ENCODE data around the gene BICD1. TPM values are rescaled to one million over a fixed set of nuclear protein-coding genes. Genes with fewer than 3 reads are reported as not detected.

The BICD1 gene
- total and polyA plus RNA-seq, 7 donors = 0.60 to 16.0 (median 9.4) TPM

DNA sequence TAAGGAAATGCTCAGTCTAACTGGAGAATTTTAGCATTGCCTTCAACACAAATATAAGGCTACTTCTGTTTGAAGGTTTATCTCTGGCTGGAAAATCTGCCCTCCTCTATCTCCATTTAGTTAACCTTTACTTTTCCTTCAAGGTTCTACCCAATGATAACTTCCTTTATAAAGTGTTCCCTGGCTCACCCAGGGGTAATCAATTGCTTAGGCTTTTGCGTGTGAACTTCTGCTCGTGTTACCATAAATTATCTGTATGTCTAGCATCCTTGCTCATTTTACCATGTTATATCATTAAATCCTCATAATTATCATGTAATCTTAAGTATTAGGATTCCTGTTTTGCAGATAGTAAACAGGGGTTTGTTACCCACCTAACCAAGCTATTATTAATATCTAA, 178.4 kb downstream of the BICD1 start:
- WGBS, 2 donors = 47 to 77% methylated on average over 2 of the region's 2 CpGs
- no peak overlapping the region for H3K27ac ChIP-seq
- no peaks in the 10 kb centered on the region for H3K9me3 ChIP-seq
- H3K4me1 ChIP-seq = no peaks in the 10 kb centered on the region
- intact Hi-C loops (cut with DNase I) = no loop called here
- no peaks in the 10 kb centered on the region for H3K27me3 ChIP-seq
- DNase-seq = no peak
- no peaks in the 10 kb centered on the region for H3K36me3 ChIP-seq
- no peak overlapping the region for H3K4me3 ChIP-seq
- no peak for TF ChIP-seq POLR2AphosphoS5 (IDR thresholded peaks at IDR 0.05)
- TF ChIP-seq, protein P1, sequence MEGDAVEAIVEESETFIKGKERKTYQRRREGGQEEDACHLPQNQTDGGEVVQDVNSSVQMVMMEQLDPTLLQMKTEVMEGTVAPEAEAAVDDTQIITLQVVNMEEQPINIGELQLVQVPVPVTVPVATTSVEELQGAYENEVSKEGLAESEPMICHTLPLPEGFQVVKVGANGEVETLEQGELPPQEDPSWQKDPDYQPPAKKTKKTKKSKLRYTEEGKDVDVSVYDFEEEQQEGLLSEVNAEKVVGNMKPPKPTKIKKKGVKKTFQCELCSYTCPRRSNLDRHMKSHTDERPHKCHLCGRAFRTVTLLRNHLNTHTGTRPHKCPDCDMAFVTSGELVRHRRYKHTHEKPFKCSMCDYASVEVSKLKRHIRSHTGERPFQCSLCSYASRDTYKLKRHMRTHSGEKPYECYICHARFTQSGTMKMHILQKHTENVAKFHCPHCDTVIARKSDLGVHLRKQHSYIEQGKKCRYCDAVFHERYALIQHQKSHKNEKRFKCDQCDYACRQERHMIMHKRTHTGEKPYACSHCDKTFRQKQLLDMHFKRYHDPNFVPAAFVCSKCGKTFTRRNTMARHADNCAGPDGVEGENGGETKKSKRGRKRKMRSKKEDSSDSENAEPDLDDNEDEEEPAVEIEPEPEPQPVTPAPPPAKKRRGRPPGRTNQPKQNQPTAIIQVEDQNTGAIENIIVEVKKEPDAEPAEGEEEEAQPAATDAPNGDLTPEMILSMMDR (IDR thresholded peaks at IDR 0.05) = no peak
- TF ChIP-seq POLR2A (IDR thresholded peaks at IDR 0.05) = no peak
- TF ChIP-seq EP300 (IDR thresholded peaks at IDR 0.05) = no peak

DNA sequence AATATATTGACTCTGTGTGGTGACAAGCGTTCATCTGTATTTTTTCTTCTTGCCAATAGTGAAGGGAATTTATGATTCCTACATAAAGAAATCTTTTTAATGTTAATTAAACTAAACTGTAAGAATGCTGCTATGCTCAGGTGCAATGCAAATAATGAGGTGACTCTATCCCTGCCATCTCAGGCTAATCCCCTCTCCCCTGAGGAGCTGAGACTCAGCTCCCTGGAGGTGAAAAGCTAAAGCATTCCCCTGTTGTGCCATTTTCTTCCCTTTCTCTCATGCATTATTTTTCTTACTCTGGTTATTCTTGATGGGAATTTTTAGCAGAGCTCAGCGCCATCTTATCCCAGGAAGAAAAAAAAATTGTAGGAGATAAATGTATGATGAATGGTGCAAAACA, 178.8 kb downstream of the BICD1 start:
- Histone ChIP-seq H3K4me3 (no peak overlapping the region), H3K36me3 (no peaks in the 10 kb centered on the region), H3K27ac (no peak overlapping the region), H3K4me1 (no peaks in the 10 kb centered on the region), H3K27me3 (no peaks in the 10 kb centered on the region), H3K9me3 (no peaks in the 10 kb centered on the region)
- 68 to 71% methylated on average over 2 of the region's 2 CpGs for WGBS, 2 donors
- intact Hi-C loops (cut with DNase I) = no loop called here
- DNase-seq = no peak
- TF ChIP-seq POLR2A (IDR thresholded peaks at IDR 0.05) (no peak), POLR2AphosphoS5 (IDR thresholded peaks at IDR 0.05) (no peak), EP300 (IDR thresholded peaks at IDR 0.05) (no peak)
- TF ChIP-seq, protein P1 (IDR thresholded peaks at IDR 0.05) = no peak

DNA sequence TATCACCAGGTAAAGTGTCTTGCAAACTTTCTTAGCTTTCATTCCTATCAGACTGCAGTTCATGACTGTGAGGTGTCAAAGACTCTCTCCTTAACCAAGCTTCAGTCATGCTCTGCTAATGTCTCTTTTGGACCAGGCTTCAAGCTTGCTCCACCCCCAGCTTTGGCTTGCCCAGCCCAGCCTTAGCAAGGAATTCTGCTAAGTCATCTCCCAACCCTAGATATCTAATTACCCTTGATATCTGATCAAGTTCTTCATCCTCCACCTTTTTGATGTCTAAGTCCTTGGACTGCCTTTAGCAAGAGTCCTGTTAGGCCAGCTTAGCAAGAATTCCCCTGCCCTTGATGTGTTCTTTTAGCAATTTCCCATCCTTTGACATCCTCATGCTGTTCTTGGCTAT, 183.8 kb downstream of the BICD1 start:
- TF ChIP-seq EP300 (IDR thresholded peaks at IDR 0.05) (no peak), POLR2A (IDR thresholded peaks at IDR 0.05) (no peak), POLR2AphosphoS5 (IDR thresholded peaks at IDR 0.05) (no peak)
- TF ChIP-seq, protein P1 (IDR thresholded peaks at IDR 0.05) = no peak
- Histone ChIP-seq H3K27ac (no peak overlapping the region), H3K4me1 (no peaks in the 10 kb centered on the region), H3K36me3 (peaks cover 0 to 5% (median 0%) of the 10 kb centered on the region in 4 donors), H3K9me3 (no peaks in the 10 kb centered on the region), H3K4me3 (no peak overlapping the region), H3K27me3 (no peaks in the 10 kb centered on the region)
- DNase-seq = no peak
- intact Hi-C loops (cut with DNase I) = no loop called here

GRCh38 chr12:32292151-32292550, 185.5 kb downstream of the BICD1 start:
- intact Hi-C loops (cut with DNase I) = no loop called here
- no peak overlapping the region for H3K27ac ChIP-seq
- TF ChIP-seq POLR2A (IDR thresholded peaks at IDR 0.05) (no peak), POLR2AphosphoS5 (IDR thresholded peaks at IDR 0.05) (no peak), EP300 (IDR thresholded peaks at IDR 0.05) (no peak)
- TF ChIP-seq, protein P1 (IDR thresholded peaks at IDR 0.05) = no peak
- no peaks in the 10 kb centered on the region for H3K9me3 ChIP-seq
- no peak overlapping the region for H3K4me3 ChIP-seq
- H3K27me3 ChIP-seq = no peaks in the 10 kb centered on the region
- H3K4me1 ChIP-seq = no peaks in the 10 kb centered on the region
- H3K36me3 ChIP-seq = peaks cover 0 to 5% (median 0%) of the 10 kb centered on the region in 4 donors
- WGBS, 2 donors = 94 to 95% methylated on average over 4 of the region's 4 CpGs
- no peak for DNase-seq

DNA sequence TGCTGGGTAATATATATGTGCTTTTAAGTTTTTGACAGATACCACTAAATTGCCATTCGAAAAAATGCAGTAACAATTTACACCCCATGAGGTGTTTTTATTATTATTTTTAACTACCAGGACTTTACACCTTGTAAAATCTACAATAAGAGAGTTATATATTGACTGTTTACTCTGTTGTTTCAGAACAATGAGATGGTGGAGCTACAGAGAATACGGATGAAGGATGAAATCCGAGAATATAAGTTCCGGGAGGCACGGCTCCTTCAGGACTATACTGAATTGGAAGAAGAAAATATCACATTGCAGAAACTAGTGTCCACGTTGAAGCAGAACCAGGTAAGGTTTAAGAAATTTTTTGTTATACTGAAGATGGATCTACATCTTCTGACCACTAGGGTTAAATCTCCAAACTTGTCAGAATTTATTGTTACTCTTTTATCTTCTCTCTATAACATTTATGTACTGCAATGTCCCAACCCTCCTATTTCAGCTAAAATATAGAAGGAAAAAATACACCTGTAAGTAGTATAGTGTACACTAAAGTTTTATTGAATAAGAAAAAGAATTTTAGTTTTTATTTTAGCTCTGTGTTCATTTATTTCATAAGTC, 187.3 kb downstream of the BICD1 start:
- no peak for DNase-seq
- TF ChIP-seq, protein P1 (IDR thresholded peaks at IDR 0.05) = no peak
- TF ChIP-seq POLR2A (IDR thresholded peaks at IDR 0.05) (no peak), POLR2AphosphoS5 (IDR thresholded peaks at IDR 0.05) (no peak), EP300 (IDR thresholded peaks at IDR 0.05) (no peak)
- Histone ChIP-seq H3K9me3 (no peaks in the 10 kb centered on the region), H3K4me1 (no peaks in the 10 kb centered on the region), H3K27me3 (no peaks in the 10 kb centered on the region), H3K36me3 (peaks cover 0 to 5% (median 0%) of the 10 kb centered on the region in 4 donors), H3K4me3 (no peak overlapping the region), H3K27ac (no peak overlapping the region)
- 22 to 73% methylated on average over 6 of the region's 6 CpGs for WGBS, 2 donors
- intact Hi-C loops (cut with DNase I) = no loop called here
